ENCODE data around the gene ST6GALNAC1. TPM values are rescaled to one million over a fixed set of nuclear protein-coding genes. Genes with fewer than 3 reads are reported as not detected.

The ST6GALNAC1 gene
- total and polyA plus RNA-seq, 2 experiments from 2014 or later = 17.7 to 27.6 TPM

- no peak overlapping the region for H2AFZ ChIP-seq
- no peaks in the 10 kb centered on the region for H3K79me2 ChIP-seq
- no peaks in the 10 kb centered on the region for H3K9me2 ChIP-seq (replicated peaks; ENCODE audit: insufficient read depth)
- H3K4me1 ChIP-seq (ENCODE audit: insufficient read depth) = no peaks in the 10 kb centered on the region
- H3K4me3 ChIP-seq = no peak overlapping the region
- no peak for DNase-seq (ENCODE audit: low spot score)
- no peaks in the 10 kb centered on the region for H3K27me3 ChIP-seq
- no peak overlapping the region for H3K27ac ChIP-seq
- TF ChIP-seq EZH2phosphoT487 (IDR thresholded peaks at IDR 0.05; ENCODE audit: low read depth, severe bottlenecking, unreplicated experiment) (no peak), CTCF (IDR thresholded peaks at IDR 0.05; ENCODE audit: poor library complexity) (no peak), EZH2 (IDR thresholded peaks at IDR 0.05; ENCODE audit: borderline replicate concordance) (no peak)
- H3K36me3 ChIP-seq (replicated peaks; ENCODE audit: insufficient read depth, low read depth) = no peaks in the 10 kb centered on the region
- no peaks in the 10 kb centered on the region for H3K9me3 ChIP-seq (ENCODE audit: low read depth)
- H4K20me1 ChIP-seq (ENCODE audit: insufficient read depth, poor library complexity, severe bottlenecking) = no peaks in the 10 kb centered on the region
- WGBS (ENCODE audit: low lambda C conversion rate, missing lambda C conversion rate) = 84% methylated on average over 8 of the region's 8 CpGs
- no peak overlapping the region for H3K4me2 ChIP-seq
Observed at GRCh38 chr17:76593384-76593826, 50.2 kb downstream of the ST6GALNAC1 start.

- TF ChIP-seq CTCF (IDR thresholded peaks at IDR 0.05; ENCODE audit: poor library complexity) (no peak), EZH2 (IDR thresholded peaks at IDR 0.05; ENCODE audit: borderline replicate concordance) (no peak), EZH2phosphoT487 (IDR thresholded peaks at IDR 0.05; ENCODE audit: low read depth, severe bottlenecking, unreplicated experiment) (no peak)
- Histone ChIP-seq H3K27ac (no peak overlapping the region), H3K4me1 (ENCODE audit: insufficient read depth) (peaks cover 13% of the 10 kb centered on the region), H3K27me3 (peaks cover 29% of the 10 kb centered on the region), H3K79me2 (no peaks in the 10 kb centered on the region), H3K4me3 (no peak overlapping the region), H3K36me3 (replicated peaks; ENCODE audit: insufficient read depth, low read depth) (no peaks in the 10 kb centered on the region), H4K20me1 (ENCODE audit: insufficient read depth, poor library complexity, severe bottlenecking) (no peaks in the 10 kb centered on the region), H3K9me3 (ENCODE audit: low read depth) (no peaks in the 10 kb centered on the region), H3K4me2 (no peak overlapping the region), H3K9me2 (replicated peaks; ENCODE audit: insufficient read depth) (no peaks in the 10 kb centered on the region), H2AFZ (no peak overlapping the region)
- no peak for DNase-seq (ENCODE audit: low spot score)
Observed at GRCh38 chr17:76588182-76588581, 55.4 kb downstream of the ST6GALNAC1 start.

GRCh38 chr17:76586741-76587487 lies 56.6 kb downstream of the ST6GALNAC1 start:
- Histone ChIP-seq H3K27me3 (peaks cover 32% of the 10 kb centered on the region), H2AFZ (no peak overlapping the region), H3K27ac (no peak overlapping the region), H3K4me2 (peak overlapping the region; percentile 97), H3K4me3 (no peak overlapping the region), H3K36me3 (replicated peaks; ENCODE audit: insufficient read depth, low read depth) (no peaks in the 10 kb centered on the region), H3K79me2 (no peaks in the 10 kb centered on the region), H3K4me1 (ENCODE audit: insufficient read depth) (peaks cover 13% of the 10 kb centered on the region), H3K9me2 (replicated peaks; ENCODE audit: insufficient read depth) (no peaks in the 10 kb centered on the region), H4K20me1 (ENCODE audit: insufficient read depth, poor library complexity, severe bottlenecking) (no peaks in the 10 kb centered on the region), H3K9me3 (ENCODE audit: low read depth) (no peaks in the 10 kb centered on the region)
- no peak for TF ChIP-seq EZH2 (IDR thresholded peaks at IDR 0.05; ENCODE audit: borderline replicate concordance)
- TF ChIP-seq EZH2phosphoT487 (IDR thresholded peaks at IDR 0.05; ENCODE audit: low read depth, severe bottlenecking, unreplicated experiment) = no peak
- no peak for TF ChIP-seq CTCF (IDR thresholded peaks at IDR 0.05; ENCODE audit: poor library complexity)
- no peak for DNase-seq (ENCODE audit: low spot score)
- WGBS (ENCODE audit: low lambda C conversion rate, missing lambda C conversion rate) = 48% methylated on average over 17 of the region's 17 CpGs
